Neural cell (in vitro differentiated cells): Measurements from ENCODE around the gene ADGRF5. TPM values are rescaled to one million over a fixed set of nuclear protein-coding genes. Genes with fewer than 3 reads are reported as not detected.

Experiments used
- H2AFZ ChIP-seq: fragments of 200-600, 300-800 bp; sonication (generic), shearing (Covaris generic); 2 replicates; pipeline ENCODE4 v1.6.0; 2014; ENCODE audit warnings: low read depth, mild to moderate bottlenecking, antibody characterized with exemption, low read length, moderate library complexity
- H3F3A ChIP-seq: fragments of 200-600 bp; shearing (Covaris generic); 2 replicates; pipeline ENCODE4 v1.6.1; 2016; ENCODE audit warnings: mild to moderate bottlenecking, moderate library complexity, mixed read lengths, antibody characterized with exemption, low read length; ENCODE audit not compliant: insufficient read depth, poor library complexity, severe bottlenecking
- H3K27ac ChIP-seq: fragments of 200-600, 300-800 bp; sonication (generic), shearing (Covaris generic); 2 replicates; pipeline ENCODE4 v1.5.1; 2014; ENCODE audit warnings: mild to moderate bottlenecking, low read length, moderate library complexity
- H3K27me3 ChIP-seq: fragments of 300-800, 200-600 bp; sonication (generic), shearing (Covaris generic); 2 replicates; pipeline ENCODE4 v1.6.0; 2014; ENCODE audit warnings: mild to moderate bottlenecking, low read depth, low read length, moderate library complexity; ENCODE audit not compliant: insufficient read depth
- H3K36me3 ChIP-seq: fragments of 300-800, 200-600 bp; sonication (generic), shearing (Covaris generic); 2 replicates; pipeline ENCODE4 v1.5.1; 2014; ENCODE audit warnings: mild to moderate bottlenecking, antibody characterized with exemption, low read length, moderate library complexity; ENCODE audit not compliant: insufficient read depth
- H3K4me2 ChIP-seq: fragments of 300-800, 200-600 bp; sonication (generic), shearing (Covaris generic); 2 replicates; pipeline ENCODE4 v1.6.0; 2014; ENCODE audit warnings: mild to moderate bottlenecking, low read length
- H3K4me3 ChIP-seq: fragments of 300-800, 200-600 bp; sonication (generic), shearing (Covaris generic); 2 replicates; pipeline ENCODE4 v1.5.1; 2014; ENCODE audit warnings: mild to moderate bottlenecking, low read length, moderate library complexity
- H3K79me2 ChIP-seq: fragments of 200-600 bp; shearing (Covaris generic); replicated peaks from 2 replicates; pipeline ENCODE4 v1.6.0; 2014; ENCODE audit warnings: mild to moderate bottlenecking, low read length, moderate library complexity; ENCODE audit not compliant: insufficient read depth
- H3K9ac ChIP-seq: fragments of 300-800, 200-600 bp; sonication (generic), shearing (Covaris generic); 2 replicates; pipeline ENCODE4 v1.6.1; 2016; ENCODE audit warnings: mild to moderate bottlenecking, low read length, mixed read lengths
- H3K9me2 ChIP-seq: fragments of 200-600 bp; shearing (Covaris generic); 2 replicates; pipeline ENCODE4 v1.6.1; 2016; ENCODE audit warnings: mild to moderate bottlenecking, low read length, mixed read lengths; ENCODE audit not compliant: insufficient read depth
- H3K9me3 ChIP-seq: fragments of 200-600, 300-800 bp; sonication (generic), shearing (Covaris generic); 2 replicates; pipeline ENCODE4 v1.6.1; 2016; ENCODE audit warnings: mild to moderate bottlenecking, mixed run types, low read length, moderate library complexity, mixed read lengths
- H4K20me1 ChIP-seq: fragments of 200-600 bp; shearing (Covaris generic); 2 replicates; pipeline ENCODE4 v1.6.1; 2016; ENCODE audit warnings: mild to moderate bottlenecking, mixed run types; ENCODE audit not compliant: insufficient read depth
- CTCF ChIP-seq: fragments of 450-650 bp; IDR thresholded peaks from 2 replicates; pipeline ENCODE4 v1.5.1; 2014; ENCODE audit warnings: antibody characterized with exemption, mild to moderate bottlenecking, moderate library complexity; ENCODE audit not compliant: poor library complexity, severe bottlenecking
- EP300 ChIP-seq: fragments of 450-650 bp; conservative IDR thresholded peaks from 2 replicates; pipeline ENCODE4 v1.6.1; 2014; ENCODE audit warnings: antibody characterized with exemption, mild to moderate bottlenecking, moderate library complexity; ENCODE audit not compliant: poor library complexity, severe bottlenecking
- EZH2 ChIP-seq: fragments of 200-600, 300-800 bp; shearing (Covaris generic), sonication (generic); IDR thresholded peaks from 2 replicates; pipeline ENCODE4 v1.6.1; 2014; ENCODE audit warnings: antibody characterized with exemption, low read length, borderline replicate concordance, mild to moderate bottlenecking; ENCODE audit not compliant: insufficient read depth, poor library complexity, severe bottlenecking
- MXI1 ChIP-seq: fragments of 450-650 bp; conservative IDR thresholded peaks from 2 replicates; pipeline ENCODE4 v1.6.1; 2014; ENCODE audit warnings: antibody characterized with exemption, mild to moderate bottlenecking; ENCODE audit not compliant: poor library complexity, severe bottlenecking
- POLR2AphosphoS5 ChIP-seq: IDR thresholded peaks from 2 replicates; pipeline ENCODE4 v1.6.1; 2012
- RAD21 ChIP-seq: fragments of 450-650 bp; conservative IDR thresholded peaks from 2 replicates; pipeline ENCODE4 v1.6.1; 2014; ENCODE audit warnings: antibody characterized with exemption, mild to moderate bottlenecking, moderate library complexity
- REST ChIP-seq: IDR thresholded peaks from 2 replicates; pipeline ENCODE4 v1.6.1; 2012; ENCODE audit warnings: borderline replicate concordance
- SMC3 ChIP-seq: fragments of 450-650 bp; conservative IDR thresholded peaks from 2 replicates; pipeline ENCODE4 v1.6.1; 2014; ENCODE audit warnings: antibody characterized with exemption, mild to moderate bottlenecking, moderate library complexity; ENCODE audit not compliant: poor library complexity
- TAF1 ChIP-seq: IDR thresholded peaks from 2 replicates; pipeline ENCODE4 v1.6.1; 2012; ENCODE audit warnings: low read depth
- polyA plus RNA-seq: library from polyadenylated mRNA; depleted of rRNA; stranded (reverse); fragments of >200 nt; gene quantifications from 2 replicates; pipeline ENCODE4 v1.2.3, GENCODE V29; 2014

ADGRF5 gene
- polyA plus RNA-seq, 1 donor from 2014 or later: not detected

GRCh38 chr6:46947497-46947896 is 25.8 kb upstream of the ADGRF5 start:
- H3K27ac ChIP-seq: no peak overlapping the region
- H3K9me2 ChIP-seq: no peaks in the 10 kb centered on the region
- H3K4me2 ChIP-seq: no peak overlapping the region
- H3K4me3 ChIP-seq: no peak overlapping the region
- H3K9me3 ChIP-seq: no peaks in the 10 kb centered on the region
- H3K27me3 ChIP-seq: no peaks in the 10 kb centered on the region
- H3K9ac ChIP-seq: no peak overlapping the region
- no peaks in the 10 kb centered on the region for H3K36me3 ChIP-seq
- H3F3A ChIP-seq: no peaks in the 10 kb centered on the region
- H4K20me1 ChIP-seq: no peaks in the 10 kb centered on the region
- no peaks in the 10 kb centered on the region for H3K79me2 ChIP-seq
- TF ChIP-seq TAF1 (no peak), CTCF (no peak), EP300 (no peak), MXI1 (no peak), EZH2 (no peak), POLR2AphosphoS5 (no peak), REST (no peak), SMC3 (no peak), RAD21 (no peak)
- no peak overlapping the region for H2AFZ ChIP-seq

- H2AFZ ChIP-seq: no peak overlapping the region
- no peaks in the 10 kb centered on the region for H3F3A ChIP-seq
- no peaks in the 10 kb centered on the region for H3K9me2 ChIP-seq
- H3K9me3 ChIP-seq: no peaks in the 10 kb centered on the region
- H3K9ac ChIP-seq: no peak overlapping the region
- no peak for TF ChIP-seq MXI1
- no peak for TF ChIP-seq POLR2AphosphoS5
- no peak for TF ChIP-seq REST
- no peak for TF ChIP-seq EP300
- no peak for TF ChIP-seq CTCF
- TF ChIP-seq EZH2: no peak
- no peak for TF ChIP-seq RAD21
- no peak for TF ChIP-seq SMC3
- TF ChIP-seq TAF1: no peak
- H3K4me2 ChIP-seq: no peak overlapping the region
- no peaks in the 10 kb centered on the region for H3K36me3 ChIP-seq
- no peak overlapping the region for H3K4me3 ChIP-seq
- no peaks in the 10 kb centered on the region for H3K27me3 ChIP-seq
- no peaks in the 10 kb centered on the region for H4K20me1 ChIP-seq
- no peak overlapping the region for H3K27ac ChIP-seq
- H3K79me2 ChIP-seq: no peaks in the 10 kb centered on the region
Observed at GRCh38 chr6:46940433-46941226, 18.9 kb upstream of the ADGRF5 start.
